ENCODE measurements around the gene CNTN1. TPM values are rescaled to one million over a fixed set of nuclear protein-coding genes. Genes with fewer than 3 reads are reported as not detected.

CNTN1 gene
- total and polyA plus RNA-seq, 2 of the 8 experiments (the other 6 are each of a cell fraction or from before 2014, with no cell fraction given) = 7.2 to 21.8 TPM

GRCh38 chr12:40947797-40948196, 255.6 kb downstream of the CNTN1 start (continued):
- no peak for TF ChIP-seq CHD7 (IDR thresholded peaks at IDR 0.05; ENCODE audit: insufficient replicate concordance, low read length)
- TF ChIP-seq CEBPB (IDR thresholded peaks at IDR 0.05; ENCODE audit: low read depth, low read length) = no peak
- TF ChIP-seq RBBP5 (IDR thresholded peaks at IDR 0.05; ENCODE audit: borderline replicate concordance, low read depth, low read length) = no peak
- TF ChIP-seq CHD2 (IDR thresholded peaks at IDR 0.05; ENCODE audit: low read length) = no peak
- TF ChIP-seq BRCA1 (IDR thresholded peaks at IDR 0.05; ENCODE audit: low read depth, low read length) = no peak
- no peak for TF ChIP-seq CREB1 (IDR thresholded peaks at IDR 0.05)
- no peak for TF ChIP-seq GTF2F1 (IDR thresholded peaks at IDR 0.05; ENCODE audit: borderline replicate concordance, low read depth, low read length)
- no peak for TF ChIP-seq ATF2 (IDR thresholded peaks at IDR 0.05; ENCODE audit: low read length)
- no peak for TF ChIP-seq SAP30 (IDR thresholded peaks at IDR 0.05; ENCODE audit: insufficient read depth, insufficient replicate concordance, low read length)
- no peak for TF ChIP-seq CTBP2 (IDR thresholded peaks at IDR 0.05; ENCODE audit: borderline replicate concordance, insufficient read depth, insufficient read length, low read length)
- TF ChIP-seq SIX5 (IDR thresholded peaks at IDR 0.05; ENCODE audit: low read depth, low read length) = no peak

Measured in H1 (cell line).